HTR-8/SVneo (cell line): ENCODE results near the gene SOX13.
A peak's percentile ranks its signal among the peaks of the same experiment; 100 is the strongest.

Source experiments
- DNase-seq: peaks from one replicate; pipeline ENCODE4 v3.0.0; 2011; ENCODE audit warnings: low spot score, mixed read lengths; ENCODE audit not compliant: insufficient read length
- FAIRE-seq: peaks from 2 replicates; lab custom pipeline; 2011; peaks lifted over from hg19 to GRCh38; lab: Jason Lieb, UNC

Gene SOX13

DNA sequence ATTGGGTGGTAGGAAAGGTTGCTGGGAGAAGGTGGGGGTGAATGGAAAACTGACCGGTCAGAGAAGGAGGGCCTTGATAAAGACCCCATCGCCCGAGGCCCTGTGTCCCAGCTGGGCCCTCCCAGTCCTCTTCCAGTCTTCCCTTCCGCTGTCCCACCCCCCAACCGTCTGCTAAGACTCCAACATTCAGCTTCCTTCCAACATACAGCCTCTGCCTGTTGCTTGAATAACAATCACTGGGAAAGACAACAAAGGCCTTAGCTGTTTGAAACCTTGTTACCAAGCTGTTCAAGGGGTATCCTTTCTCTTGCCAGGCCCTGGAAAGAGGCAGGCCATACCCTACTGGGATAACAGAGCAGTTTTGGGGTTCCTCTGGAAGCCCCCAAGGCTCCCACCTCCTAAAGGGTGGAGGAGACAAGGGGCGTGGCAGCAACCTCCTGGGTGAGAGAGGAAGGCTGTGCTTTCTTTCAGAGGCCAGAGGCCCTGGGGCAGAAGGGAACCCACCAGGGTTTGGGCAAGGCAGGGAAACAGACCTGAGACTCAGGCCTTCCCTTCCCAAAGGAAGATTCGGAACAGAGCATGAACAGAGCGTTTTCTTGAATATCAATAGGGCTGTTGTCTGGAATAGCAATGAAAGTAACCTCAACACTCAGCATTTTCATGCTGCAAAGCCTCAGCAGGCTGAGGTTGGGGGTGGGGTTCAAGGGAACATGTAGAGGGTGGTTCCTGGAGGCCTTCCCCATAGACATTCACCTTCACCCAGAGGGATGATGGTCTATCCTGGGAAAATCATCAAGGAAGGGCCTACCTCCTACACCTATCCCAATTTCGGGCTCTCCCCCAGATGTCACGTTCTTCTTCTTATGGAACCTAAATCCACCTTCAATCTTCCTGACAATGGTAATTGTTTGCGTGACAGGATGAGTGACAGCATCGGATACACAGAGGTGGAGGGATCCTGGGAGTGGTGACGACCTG is 74.8 kb downstream of the SOX13 start:
- FAIRE-seq (no peak), DNase-seq (no peak)

DNA sequence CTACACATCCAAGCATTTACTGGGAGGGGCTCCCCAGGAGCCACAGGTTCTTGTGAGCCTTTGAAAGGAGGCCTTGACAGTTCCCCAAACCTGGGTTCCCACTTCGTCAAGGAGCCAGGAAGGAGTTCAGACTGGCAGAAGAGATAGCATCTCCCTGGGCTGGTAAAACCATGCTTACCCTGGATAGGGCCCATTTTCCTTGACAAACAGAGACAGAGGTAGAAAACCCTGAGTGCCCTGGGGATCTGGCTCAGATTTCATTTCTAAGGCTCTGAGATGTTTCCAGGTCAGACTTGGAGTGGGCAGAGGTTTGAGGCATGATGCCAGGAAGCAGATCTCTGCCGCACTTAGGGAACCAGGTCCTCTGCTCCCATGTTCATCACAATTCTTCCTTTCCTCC is 76.2 kb downstream of the SOX13 start:
- no peak for FAIRE-seq

DNA sequence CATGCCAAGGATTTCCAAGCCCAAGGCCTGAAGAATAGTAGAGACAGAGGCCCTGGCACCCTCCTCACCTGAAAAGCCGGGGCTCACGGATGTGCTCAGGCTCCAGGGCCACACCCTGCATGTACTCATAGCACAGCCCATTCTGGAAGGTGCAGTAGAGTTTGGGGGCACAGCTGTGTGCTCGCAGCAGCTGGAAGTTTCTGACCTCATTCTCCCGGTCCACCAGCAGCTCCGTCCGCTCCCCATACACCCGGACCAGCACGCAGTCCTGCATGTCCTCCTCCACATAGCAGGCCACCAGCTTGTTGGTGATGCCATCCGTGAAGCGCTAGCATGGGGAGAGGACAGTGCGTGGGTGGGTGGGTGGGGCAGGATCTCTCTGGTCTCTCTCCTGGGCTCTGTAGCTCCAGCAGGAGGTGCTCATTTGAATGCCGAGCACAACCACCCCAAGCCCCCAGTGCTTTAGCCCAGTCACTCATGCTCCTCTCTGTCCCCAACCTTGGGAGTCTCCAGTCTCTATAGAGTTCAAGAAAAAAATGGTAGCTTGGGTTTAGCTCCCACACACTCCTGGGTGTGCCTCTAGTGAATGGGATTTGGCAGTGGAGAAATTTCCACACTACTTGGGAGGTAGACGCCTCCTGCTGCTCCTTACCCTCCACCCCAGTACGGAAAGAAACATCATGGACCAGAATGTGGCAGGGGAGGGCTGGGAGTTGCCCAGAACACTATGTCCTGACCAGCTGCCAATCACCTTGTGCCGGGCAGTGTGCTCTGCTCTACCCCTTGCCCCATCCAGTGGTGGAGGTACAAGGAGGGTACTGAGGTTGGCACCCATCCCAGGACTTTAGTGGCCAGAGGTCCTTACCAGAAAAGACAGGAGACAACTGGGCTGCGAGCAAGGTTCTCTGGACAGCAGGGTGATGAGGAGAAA is 77.0 kb downstream of the SOX13 start:
- FAIRE-seq (peak; percentile 46), DNase-seq (no peak)

More for the DNA sequence above, 76.2 kb downstream of the SOX13 start:
- no peak for DNase-seq

DNA sequence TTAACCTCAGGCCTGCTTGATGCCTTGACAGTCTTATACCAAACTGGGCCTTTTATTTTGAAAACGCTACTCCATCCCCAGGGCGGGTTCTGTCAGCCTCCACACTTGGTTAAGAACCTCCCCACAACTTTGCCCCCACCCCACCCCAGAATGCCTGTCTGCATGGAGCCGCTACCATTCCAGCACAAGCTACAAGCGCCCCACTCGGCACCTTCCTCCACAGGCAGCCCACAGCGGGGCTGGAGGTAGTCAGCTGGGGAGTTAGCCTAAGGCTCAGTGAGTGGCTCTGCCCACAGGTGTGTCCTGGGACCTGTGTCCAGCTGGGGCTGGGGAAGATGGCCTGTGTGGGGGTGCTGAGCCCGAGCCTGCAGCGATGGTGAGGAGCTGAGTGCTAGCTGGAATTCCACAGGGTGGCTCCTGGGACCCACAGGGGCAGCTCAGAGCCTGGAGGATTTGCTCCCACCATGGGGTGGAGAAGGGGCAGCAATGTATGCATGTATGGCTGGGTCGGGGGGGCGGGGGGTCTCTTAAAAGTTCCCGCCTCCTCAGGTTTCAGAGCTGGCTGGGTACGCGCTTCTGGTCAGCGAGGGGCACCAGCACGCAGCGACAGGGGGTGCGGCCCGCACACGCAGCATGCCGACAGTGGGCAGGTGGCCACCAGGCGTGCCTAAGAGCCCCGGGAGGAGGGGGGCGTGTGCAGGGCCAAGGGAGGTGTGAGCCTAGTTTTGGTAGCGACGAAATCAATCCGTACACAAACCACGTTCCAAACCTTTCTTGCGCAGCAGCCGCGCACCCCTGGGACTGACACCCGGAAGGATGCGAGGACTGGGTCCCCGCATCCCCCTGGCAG is 78.0 kb downstream of the SOX13 start:
- no peak for DNase-seq

DNA sequence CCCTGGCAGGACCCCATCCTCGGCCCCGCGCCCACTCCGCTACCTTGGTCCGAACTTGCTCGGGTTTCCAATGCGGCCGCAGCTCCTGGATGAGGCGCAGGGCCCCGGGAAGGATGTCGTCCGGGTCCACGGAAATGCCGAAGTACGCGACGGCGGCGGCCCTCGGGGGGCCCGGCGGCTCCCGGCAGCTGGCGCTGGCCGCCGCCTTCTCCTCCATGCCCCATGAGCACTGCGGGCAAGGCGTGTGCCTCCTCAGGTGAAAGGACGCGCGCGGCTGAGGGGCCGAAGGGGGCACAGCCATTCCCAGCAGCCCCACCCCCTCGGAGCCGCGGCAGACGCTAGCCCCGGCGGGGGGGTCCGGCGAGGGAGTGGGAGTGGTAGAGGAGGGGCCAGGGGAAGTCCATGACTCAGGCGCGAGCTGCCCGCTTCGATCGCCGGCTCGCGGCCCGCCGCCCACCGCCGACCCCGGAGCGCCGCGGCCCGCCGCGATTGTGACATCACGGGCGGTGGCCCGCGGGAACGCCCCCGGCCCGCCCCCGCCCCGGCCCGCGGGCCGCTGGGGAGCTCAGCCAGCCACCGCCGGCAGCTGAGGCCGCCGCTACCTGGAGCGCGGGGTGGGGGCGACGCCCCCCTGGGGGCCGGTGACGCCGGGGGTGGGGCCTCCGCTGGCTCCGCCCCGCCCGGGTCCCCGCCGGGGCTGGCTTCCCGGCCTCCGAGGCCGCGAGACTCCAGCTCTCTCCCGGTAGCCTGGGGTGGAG is 78.8 kb downstream of the SOX13 start, which contains the start of gene ETNK2:
ETNK2 (minus strand) TSS at position 493 of the 758 bp plus-strand sequence; CDS start at position 301, 192 bp downstream.
- FAIRE-seq, result peak; percentile 95
- peak; percentile 87 for DNase-seq

More for the DNA sequence above, 78.0 kb downstream of the SOX13 start:
- FAIRE-seq, result peak; percentile 9

DNA sequence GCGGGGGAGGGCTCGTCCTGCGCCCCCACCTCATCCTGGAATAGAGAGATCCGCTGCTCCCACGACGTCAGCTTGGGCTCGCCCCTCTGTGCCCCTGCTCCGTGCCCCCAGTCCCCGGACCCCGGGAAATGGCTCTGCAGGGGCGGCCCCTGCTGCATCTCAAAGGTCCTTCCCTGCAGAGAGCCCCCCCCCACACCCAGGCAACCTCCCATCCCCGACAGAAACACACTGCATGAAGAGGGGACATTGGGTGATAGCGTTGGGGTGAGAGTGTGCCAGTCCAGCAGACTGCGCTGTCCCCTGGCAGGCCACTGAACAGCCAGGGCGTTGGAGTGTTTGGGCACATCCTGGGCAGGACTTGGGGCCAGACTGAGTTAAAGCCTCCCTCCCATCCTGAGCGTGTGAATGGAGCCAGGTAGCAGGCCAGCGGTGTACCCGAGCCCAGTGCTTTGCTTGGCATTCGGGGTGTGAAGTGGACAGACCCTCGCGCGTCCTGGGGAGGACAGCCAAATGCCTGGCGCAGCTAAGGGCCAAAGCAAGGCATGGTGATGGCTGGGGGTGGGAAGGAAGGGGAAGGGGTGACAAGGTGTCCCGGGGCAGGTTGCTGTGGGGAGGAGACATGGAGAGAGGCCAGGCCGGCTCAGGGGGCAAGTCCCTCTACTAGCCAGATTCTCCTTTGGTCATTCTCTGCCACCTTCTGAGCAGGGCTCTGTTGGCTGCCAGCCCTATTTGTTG is 79.6 kb downstream of the SOX13 start:
- no peak for DNase-seq
- FAIRE-seq, result peak; percentile 26

DNA sequence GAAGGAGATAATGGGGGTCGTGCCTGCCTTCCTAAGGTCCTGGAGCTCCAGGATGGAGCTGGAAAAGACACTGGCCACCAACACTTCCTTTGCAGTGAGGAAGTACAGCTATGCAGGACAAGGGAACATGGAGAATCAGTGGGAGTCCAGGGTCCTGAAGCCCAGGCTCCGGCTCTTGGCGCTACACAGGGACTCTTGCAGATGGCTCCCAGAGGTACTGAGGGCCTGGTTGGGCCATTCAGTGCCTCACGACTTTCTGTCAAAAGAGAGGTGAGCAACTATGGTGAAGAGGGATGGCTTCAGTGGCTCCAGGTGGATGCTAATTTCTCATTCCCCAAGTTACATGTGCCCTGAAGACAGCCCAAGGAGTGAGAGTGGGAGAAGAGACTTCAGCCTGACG is 80.8 kb downstream of the SOX13 start:
- FAIRE-seq (no peak), DNase-seq (no peak)

DNA sequence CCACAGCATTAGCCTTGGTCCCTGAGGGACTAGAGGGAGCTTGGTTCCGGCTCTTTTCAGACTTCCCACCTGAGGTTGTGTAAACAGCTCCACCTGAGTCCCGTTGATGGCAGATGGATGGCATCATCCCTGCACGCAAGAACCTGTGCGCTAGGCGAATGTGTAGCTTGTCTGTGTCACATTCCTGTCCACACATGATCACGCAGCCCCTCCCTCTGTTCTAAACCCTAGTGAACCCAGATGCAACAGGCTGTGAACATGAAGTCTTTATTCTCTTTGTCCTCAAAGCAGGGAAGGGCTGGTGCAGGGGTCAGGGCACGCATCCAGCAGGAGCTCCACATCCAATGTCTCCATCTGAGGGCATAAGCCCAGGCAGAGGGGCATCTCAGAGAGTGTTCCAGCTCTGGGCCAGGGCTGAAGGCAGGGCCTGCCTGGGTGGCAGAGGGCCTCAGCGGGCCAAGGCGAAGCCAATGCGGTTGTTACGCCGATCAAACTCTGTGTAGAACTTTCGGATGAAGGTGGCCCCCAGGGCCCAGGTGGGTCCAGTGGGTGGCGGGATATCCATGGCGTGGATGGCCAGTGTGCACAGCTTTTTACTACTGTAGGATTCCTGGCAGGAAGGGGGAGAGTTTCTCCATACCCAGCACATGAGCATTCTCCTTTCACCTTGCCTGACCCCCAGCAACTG is 81.8 kb downstream of the SOX13 start:
- FAIRE-seq, result peak; percentile 59
- no peak for DNase-seq

DNA sequence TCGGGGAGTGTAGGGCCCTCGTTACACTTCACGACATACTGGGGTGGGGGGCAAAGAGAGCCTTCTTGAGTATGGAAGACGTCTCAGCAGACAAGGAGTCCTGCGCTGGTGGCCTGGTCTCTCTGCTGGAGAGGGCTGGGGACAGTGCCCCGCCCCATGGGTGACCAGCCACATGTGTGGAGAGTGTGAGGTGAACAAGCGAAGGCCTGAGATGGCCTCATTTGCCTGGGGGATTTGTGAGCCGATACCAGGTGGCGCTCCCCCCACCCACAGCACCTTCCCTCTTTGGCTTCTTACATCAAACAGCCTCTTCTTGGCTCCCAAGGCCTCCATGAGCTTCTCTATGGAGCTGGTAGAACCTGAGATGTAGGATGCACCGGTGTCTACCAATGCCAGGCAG is 83.0 kb downstream of the SOX13 start:
- DNase-seq, result no peak
- no peak for FAIRE-seq

DNA sequence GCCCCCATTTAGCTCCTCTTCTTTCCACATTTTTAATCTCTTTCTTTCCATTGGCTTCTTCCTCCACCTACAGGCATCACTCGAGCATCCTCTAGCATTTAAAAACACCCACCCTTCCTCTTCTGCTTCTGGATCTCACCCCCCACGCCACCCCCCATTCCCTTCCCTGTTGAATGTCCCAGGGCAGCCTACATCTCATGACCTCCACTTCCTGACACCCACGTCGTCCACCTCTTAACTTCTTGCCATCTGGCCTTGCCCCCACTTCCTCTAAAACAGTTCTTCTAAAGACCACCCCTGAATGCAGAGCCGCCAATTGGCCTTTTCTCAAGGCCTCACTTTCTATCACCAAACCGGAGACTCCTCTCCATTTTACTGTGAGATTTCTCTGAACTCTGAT is 85.0 kb downstream of the SOX13 start:
- FAIRE-seq (no peak), DNase-seq (no peak)

DNA sequence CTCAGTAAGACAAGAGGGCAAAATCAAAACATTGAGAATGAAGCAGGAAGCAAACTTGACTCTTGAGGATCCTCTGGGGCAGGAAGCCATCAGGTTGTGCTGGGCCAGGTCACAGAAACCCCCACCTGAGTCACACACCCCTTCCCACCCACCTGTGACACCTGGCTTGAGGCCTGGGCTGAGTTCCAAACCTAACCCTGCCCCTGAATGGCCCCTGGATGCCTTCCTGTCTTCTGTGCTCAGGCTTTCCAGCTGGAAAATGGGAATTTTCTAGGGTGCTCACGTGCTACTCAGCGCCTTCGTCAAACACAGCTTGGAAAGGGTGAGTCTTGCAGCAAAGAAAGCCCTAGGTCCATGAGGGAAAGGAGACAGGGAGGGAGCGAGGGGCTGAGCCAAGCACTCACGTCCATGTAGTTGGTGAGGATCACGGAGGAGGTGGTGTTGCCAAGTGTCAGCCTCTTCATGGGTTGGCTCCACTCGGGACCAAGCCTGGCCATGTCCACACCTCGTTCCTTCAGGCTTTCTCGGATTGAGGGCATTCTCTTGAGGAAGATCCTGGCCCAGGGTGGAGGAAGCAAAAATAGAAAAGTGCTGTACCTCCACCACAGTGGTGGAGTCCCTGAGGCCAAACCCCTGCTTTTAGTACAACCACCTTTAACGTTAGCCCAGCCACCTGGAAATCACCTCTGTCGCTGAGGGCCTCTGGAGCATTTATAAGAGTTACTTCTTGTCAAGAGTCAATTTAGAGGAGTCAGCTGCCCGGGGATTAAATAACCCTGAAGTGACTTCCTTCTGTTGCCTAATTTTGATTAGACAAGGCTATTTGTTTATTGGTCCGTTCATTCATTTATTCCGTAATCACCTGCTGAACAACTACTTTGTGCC is 88.9 kb downstream of the SOX13 start:
- no peak for DNase-seq
- no peak for FAIRE-seq

DNA sequence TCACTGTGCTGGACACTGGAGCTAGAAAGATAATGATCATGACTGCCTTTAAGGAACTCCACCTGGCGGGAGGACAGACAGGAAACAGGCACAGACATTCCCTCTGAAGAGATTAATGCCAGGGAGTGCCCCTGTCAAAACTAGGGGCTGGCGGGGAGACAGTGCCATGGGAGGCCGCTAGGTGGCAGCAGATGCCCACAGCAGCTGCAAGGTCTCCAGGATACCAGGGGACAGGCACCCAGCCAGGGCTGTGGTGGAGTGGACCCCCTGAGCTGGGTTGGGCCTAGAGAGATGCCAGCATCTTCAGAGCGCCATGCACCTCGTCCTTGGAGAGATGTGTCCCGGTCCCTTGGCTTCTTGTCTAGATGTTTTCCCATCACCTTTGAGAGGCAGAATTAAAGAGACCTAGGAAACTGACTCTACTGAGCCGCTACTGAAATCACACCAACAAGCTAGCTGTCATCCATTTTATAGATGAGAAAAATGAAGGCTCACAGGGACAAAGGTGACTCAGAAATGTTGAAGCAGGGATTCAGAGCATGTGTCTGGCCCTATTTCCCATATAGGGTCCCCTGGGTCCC is 89.7 kb downstream of the SOX13 start:
- peak; percentile 79 for FAIRE-seq
- peak; percentile 92 for DNase-seq

DNA sequence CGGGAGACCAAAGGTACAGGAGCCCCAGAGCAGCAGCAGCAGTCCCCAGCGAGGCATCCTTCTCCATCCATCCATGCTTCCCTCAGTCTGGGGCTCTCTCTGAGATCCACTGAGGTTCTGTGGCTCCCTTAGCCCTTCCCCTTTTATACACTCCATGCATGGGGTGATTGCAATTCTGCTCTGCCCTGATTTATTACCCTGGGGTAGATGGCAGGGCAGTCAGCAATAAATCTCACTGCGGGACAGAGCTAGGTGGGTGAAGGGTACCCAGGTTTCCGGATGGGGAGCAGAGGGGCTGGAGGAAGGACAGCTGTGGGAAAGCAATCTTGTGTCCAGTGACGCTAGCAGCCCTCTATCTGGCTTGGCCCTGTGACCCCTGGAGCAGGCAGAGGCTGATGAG is 93.3 kb downstream of the SOX13 start, which contains the start of gene REN:
REN (minus strand) TSS at position 119 of the 400 bp plus-strand sequence; CDS start at position 75, 44 bp downstream.
- FAIRE-seq, result no peak
- no peak for DNase-seq

DNA sequence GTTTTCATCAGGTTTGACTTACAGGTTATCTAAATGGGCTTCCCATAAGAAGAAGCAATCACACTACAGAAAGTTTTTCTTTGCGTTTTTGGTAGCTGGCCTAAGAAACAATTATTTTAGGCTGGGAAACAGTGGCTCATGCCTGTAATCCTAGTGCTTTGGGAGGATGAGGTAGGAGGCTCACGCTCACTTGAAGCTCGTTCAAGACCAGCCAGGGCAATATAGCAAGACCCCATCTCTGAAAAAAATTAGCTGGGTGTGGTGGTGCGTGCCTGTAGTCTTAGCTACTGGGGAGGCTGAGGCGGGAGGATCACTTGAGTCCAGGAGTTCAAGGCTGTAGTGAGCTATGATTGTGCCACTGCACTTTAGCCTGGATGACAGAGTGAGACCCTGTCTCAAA is 94.8 kb downstream of the SOX13 start:
- DNase-seq (no peak), FAIRE-seq (no peak)

DNA sequence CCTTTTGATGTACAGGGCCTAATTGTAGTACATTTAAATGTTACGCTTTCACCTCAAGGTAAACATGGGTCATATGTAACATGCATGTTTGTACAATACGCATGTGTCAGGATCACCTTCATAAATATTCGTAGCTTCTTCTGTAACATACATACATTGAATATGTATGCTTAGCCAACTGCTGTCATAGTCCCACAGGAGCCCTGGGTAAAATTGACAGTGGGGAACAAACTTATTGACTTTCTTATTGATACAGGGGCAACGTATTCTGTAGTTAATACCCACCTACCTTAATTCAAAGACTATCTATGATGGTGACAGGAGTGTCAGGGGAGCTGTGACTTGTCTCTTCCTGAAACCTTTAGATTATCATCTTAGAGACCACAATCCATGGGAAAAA is 96.9 kb downstream of the SOX13 start:
- DNase-seq, result no peak
- FAIRE-seq, result peak; percentile 49

DNA sequence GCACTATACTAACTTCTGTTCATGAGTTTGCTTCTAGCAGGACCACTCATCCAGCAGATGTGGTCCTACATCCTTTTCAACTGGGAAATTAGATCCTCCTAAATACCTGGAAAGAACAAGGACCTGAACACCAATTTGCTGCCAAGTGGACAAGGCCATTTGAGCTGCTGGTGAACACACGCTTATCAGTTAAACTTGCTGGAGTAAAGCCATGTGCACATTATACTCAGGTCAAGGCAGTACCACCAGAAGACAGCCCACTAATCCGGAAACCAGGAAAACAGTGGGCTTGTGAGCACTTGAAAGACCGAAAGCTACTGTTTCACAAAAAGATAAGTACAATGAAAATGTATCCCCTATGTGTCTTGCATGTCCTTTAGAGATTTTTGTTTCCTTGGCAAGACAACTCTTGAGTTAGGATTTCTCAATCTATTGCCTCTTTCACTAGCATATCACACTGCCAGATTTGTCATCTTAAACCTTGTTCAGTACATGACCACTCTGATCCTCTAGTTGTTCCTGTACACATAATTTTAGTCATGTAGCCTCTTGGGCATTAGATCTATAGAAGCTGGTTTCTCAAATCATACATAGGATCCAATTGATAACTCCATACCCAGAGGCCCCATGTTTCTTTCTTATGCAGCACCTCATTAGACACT is 97.7 kb downstream of the SOX13 start:
- peak; percentile 48 for FAIRE-seq

More for the DNA sequence above, 97.7 kb downstream of the SOX13 start:
- no peak for DNase-seq
